VCaP (cell line): Measurements from ENCODE around the gene ANO10.

Source experiments
- H3K27ac ChIP-seq: fragments of 450-650 bp; 2 replicates; pipeline ENCODE4 v1.5.1; 2017
- CTCF ChIP-seq: fragments of 450-650 bp; conservative IDR thresholded peaks from 2 replicates; pipeline ENCODE4 v1.5.1; 2017; ENCODE audit warnings: mild to moderate bottlenecking, moderate library complexity

ANO10 gene

GRCh38 chr3:43330981-43331380, 290.8 kb downstream of the ANO10 start:
- no peak for TF ChIP-seq CTCF

GRCh38 chr3:43328653-43329052, 293.2 kb downstream of the ANO10 start:
- no peak overlapping the region for H3K27ac ChIP-seq
- no peak for TF ChIP-seq CTCF

More at GRCh38 chr3:43330981-43331380, 290.8 kb downstream of the ANO10 start:
- H3K27ac ChIP-seq = no peak overlapping the region

GRCh38 chr3:43327582-43327979, 294.2 kb downstream of the ANO10 start:
- TF ChIP-seq CTCF = no peak

GRCh38 chr3:43326891-43327581, 294.8 kb downstream of the ANO10 start:
- H3K27ac ChIP-seq = peak overlapping the region; percentile 8; the same call in 1 of the 2 replicates
- TF ChIP-seq CTCF = no peak

More at GRCh38 chr3:43327582-43327979, 294.2 kb downstream of the ANO10 start:
- no peak overlapping the region; the same call in 1 of the 2 replicates for H3K27ac ChIP-seq

GRCh38 chr3:43323541-43323940, 298.3 kb downstream of the ANO10 start:
- TF ChIP-seq CTCF = no peak

GRCh38 chr3:43320288-43320687, 301.5 kb downstream of the ANO10 start:
- TF ChIP-seq CTCF = no peak
- H3K27ac ChIP-seq = no peak overlapping the region

More at GRCh38 chr3:43323541-43323940, 298.3 kb downstream of the ANO10 start:
- H3K27ac ChIP-seq = no peak overlapping the region

- no peak for TF ChIP-seq CTCF
- H3K27ac ChIP-seq = no peak overlapping the region
Observed at GRCh38 chr3:43319794-43320193, 302.0 kb downstream of the ANO10 start.
